ENCODE results near the gene MMP24OS.

GRCh38 chr20:35326021-35326739 lies 48.3 kb upstream of the MMP24OS start:
- TF ChIP-seq EZH2 (IDR thresholded peaks at IDR 0.05; ENCODE audit: borderline replicate concordance, low read depth, low read length, severe bottlenecking): no peak
- TF ChIP-seq, protein P1, sequence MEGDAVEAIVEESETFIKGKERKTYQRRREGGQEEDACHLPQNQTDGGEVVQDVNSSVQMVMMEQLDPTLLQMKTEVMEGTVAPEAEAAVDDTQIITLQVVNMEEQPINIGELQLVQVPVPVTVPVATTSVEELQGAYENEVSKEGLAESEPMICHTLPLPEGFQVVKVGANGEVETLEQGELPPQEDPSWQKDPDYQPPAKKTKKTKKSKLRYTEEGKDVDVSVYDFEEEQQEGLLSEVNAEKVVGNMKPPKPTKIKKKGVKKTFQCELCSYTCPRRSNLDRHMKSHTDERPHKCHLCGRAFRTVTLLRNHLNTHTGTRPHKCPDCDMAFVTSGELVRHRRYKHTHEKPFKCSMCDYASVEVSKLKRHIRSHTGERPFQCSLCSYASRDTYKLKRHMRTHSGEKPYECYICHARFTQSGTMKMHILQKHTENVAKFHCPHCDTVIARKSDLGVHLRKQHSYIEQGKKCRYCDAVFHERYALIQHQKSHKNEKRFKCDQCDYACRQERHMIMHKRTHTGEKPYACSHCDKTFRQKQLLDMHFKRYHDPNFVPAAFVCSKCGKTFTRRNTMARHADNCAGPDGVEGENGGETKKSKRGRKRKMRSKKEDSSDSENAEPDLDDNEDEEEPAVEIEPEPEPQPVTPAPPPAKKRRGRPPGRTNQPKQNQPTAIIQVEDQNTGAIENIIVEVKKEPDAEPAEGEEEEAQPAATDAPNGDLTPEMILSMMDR (IDR thresholded peaks at IDR 0.05; ENCODE audit: extremely low read depth in 1 of 2, insufficient read depth in 1 of 2, low read depth in 1 of 2, low read length in 2 of 2): no peak
